Trophoblast cell (in vitro differentiated cells and primary cell): ENCODE measurements around the gene CD180.

Experiments
- DNase-seq, 2 donors: peaks; one replicate each; pipeline ENCODE4 v3.0.0-alpha.2; 2016
- H2AFZ ChIP-seq: 2 replicates; pipeline ENCODE4 v1.6.1; 2013; ENCODE audit warnings: low read length, moderate library complexity, mild to moderate bottlenecking; ENCODE audit not compliant: insufficient read depth, poor library complexity
- H2AK5ac ChIP-seq: 2 replicates; pipeline ENCODE4 v1.6.1; 2013; ENCODE audit warnings: mild to moderate bottlenecking, low read length
- H2BK120ac ChIP-seq: 2 replicates; pipeline ENCODE4 v1.6.1; 2013; ENCODE audit warnings: low read length, mild to moderate bottlenecking, moderate library complexity; ENCODE audit not compliant: insufficient read depth, poor library complexity
- H2BK12ac ChIP-seq: 2 replicates; pipeline ENCODE4 v1.6.1; 2013; ENCODE audit warnings: mild to moderate bottlenecking, low read length, moderate library complexity
- H2BK5ac ChIP-seq: 2 replicates; pipeline ENCODE4 v1.6.1; 2013; ENCODE audit warnings: low read length, low read depth, moderate library complexity, mild to moderate bottlenecking; ENCODE audit not compliant: poor library complexity
- H3K14ac ChIP-seq: 2 replicates; pipeline ENCODE4 v1.6.1; 2013; ENCODE audit warnings: mild to moderate bottlenecking, low read length
- H3K18ac ChIP-seq: 2 replicates; pipeline ENCODE4 v1.6.1; 2013; ENCODE audit warnings: mild to moderate bottlenecking, low read length
- H3K23ac ChIP-seq: 2 replicates; pipeline ENCODE4 v1.6.1; 2013; ENCODE audit warnings: low read length
- H3K27ac ChIP-seq: 2 replicates; pipeline ENCODE4 v1.5.1; 2013; ENCODE audit warnings: low read depth, mild to moderate bottlenecking, inconsistent platforms, low read length, moderate library complexity
- H3K27me3 ChIP-seq: 2 replicates; pipeline ENCODE4 v1.6.1; 2013; ENCODE audit warnings: inconsistent platforms, mild to moderate bottlenecking, low read length, moderate library complexity; ENCODE audit not compliant: insufficient read depth
- H3K36me3 ChIP-seq, 2 experiments: 1 replicate in 1 of 2; 2 replicates in 1 of 2; pipeline ENCODE4 v1.6.1; 2013; ENCODE audit warnings: low read length in 2 of 2, mild to moderate bottlenecking in 2 of 2, moderate library complexity in 1 of 2; ENCODE audit not compliant: insufficient read depth in 2 of 2, control insufficient read depth in 1 of 2
- H3K4ac ChIP-seq: 2 replicates; pipeline ENCODE4 v1.6.1; 2013; ENCODE audit warnings: low read depth, mild to moderate bottlenecking, low read length, moderate library complexity
- H3K4me1 ChIP-seq, 2 experiments: 1 replicate in 1 of 2; 2 replicates in 1 of 2; pipeline ENCODE4 v1.6.1; 2013; ENCODE audit warnings: low read length in 2 of 2, mild to moderate bottlenecking in 2 of 2, moderate library complexity in 1 of 2; ENCODE audit not compliant: insufficient read depth in 2 of 2, control insufficient read depth in 1 of 2
- H3K4me2 ChIP-seq: 2 replicates; pipeline ENCODE4 v1.6.1; 2013; ENCODE audit warnings: inconsistent platforms, mild to moderate bottlenecking, low read length, moderate library complexity
- H3K4me3 ChIP-seq: 2 replicates; pipeline ENCODE4 v1.5.1; 2013; ENCODE audit warnings: mild to moderate bottlenecking, low read depth, low read length, inconsistent platforms
- H3K79me1 ChIP-seq: one replicate; pipeline ENCODE4 v1.6.1; 2013; ENCODE audit warnings: low read length
- H3K79me2 ChIP-seq: 2 replicates; pipeline ENCODE4 v1.6.1; 2013; ENCODE audit warnings: low read length, mild to moderate bottlenecking; ENCODE audit not compliant: control insufficient read depth, insufficient read depth, poor library complexity
- H3K9ac ChIP-seq: 2 replicates; pipeline ENCODE4 v1.6.1; 2013; ENCODE audit warnings: mild to moderate bottlenecking, low read length
- H3K9me3 ChIP-seq: 2 replicates; pipeline ENCODE4 v1.6.1; 2013; ENCODE audit warnings: low read depth, mild to moderate bottlenecking, control low read depth, inconsistent platforms, low read length; ENCODE audit not compliant: insufficient read depth
- H4K12ac ChIP-seq: 2 replicates; pipeline ENCODE4 v1.6.1; 2013; ENCODE audit warnings: low read depth, mild to moderate bottlenecking, low read length, moderate library complexity
- H4K8ac ChIP-seq: 2 replicates; pipeline ENCODE4 v1.6.1; 2013; ENCODE audit warnings: low read depth, mild to moderate bottlenecking, low read length, moderate library complexity
- H4K91ac ChIP-seq: one replicate; pipeline ENCODE4 v1.6.1; 2013; ENCODE audit warnings: low read depth, mild to moderate bottlenecking, low read length, moderate library complexity
- WGBS: extraction: QIAGEN DNeasy Blood & Tissue Kit; methylation state at CpG from one replicate; pipeline ENCODE4 v1.1.7; 2013; ENCODE audit warnings: missing lambda C conversion rate; ENCODE audit not compliant: insufficient read length, insufficient coverage; ENCODE audit errors: extremely low coverage; 5-methylcytosine and 5-hydroxymethylcytosine counted together

CD180 gene

DNA sequence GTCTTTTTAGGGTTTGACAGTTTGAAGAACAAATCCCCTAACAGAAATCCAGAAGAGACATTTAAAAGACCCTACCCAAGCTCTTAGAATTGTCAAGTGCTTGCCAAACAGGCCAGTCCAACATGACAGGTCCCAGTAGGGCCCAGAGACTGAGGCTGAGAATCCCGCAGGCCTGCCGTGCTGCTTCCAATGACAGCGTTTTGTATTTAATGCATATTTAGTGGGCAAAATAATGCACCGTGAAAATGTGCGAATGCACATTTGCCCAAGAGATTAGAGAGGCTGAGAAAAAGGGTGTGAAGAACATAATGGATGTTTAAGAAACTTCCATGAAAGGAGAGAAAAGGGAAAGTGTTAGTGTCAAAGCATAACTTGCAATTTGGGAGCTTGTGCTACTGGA is 57.6 kb downstream of the CD180 start:
- H3K4me2 ChIP-seq = no peak overlapping the region
- no peak overlapping the region for H3K18ac ChIP-seq
- no peak overlapping the region for H3K4me3 ChIP-seq
- no peak overlapping the region for H2AFZ ChIP-seq
- no peak overlapping the region for H4K12ac ChIP-seq
- H3K9ac ChIP-seq = no peak overlapping the region
- H3K27ac ChIP-seq = no peak overlapping the region
- H3K27me3 ChIP-seq = no peaks in the 10 kb centered on the region
- WGBS = no CpG with 5 or more reads among the region's 5 CpGs
- no peak overlapping the region for H4K8ac ChIP-seq
- H3K9me3 ChIP-seq = no peaks in the 10 kb centered on the region
- no peak overlapping the region for H2BK5ac ChIP-seq
- no peaks in the 10 kb centered on the region for H3K79me2 ChIP-seq
- no peaks in the 10 kb centered on the region for H3K4me1 ChIP-seq
- no peaks in the 10 kb centered on the region for H3K79me1 ChIP-seq
- H4K91ac ChIP-seq = no peak overlapping the region
- DNase-seq = no peak
- no peak overlapping the region for H3K23ac ChIP-seq
- H2BK12ac ChIP-seq = no peak overlapping the region
- no peak overlapping the region for H3K14ac ChIP-seq
- no peak overlapping the region for H2BK120ac ChIP-seq
- no peak overlapping the region for H3K4ac ChIP-seq
- H3K36me3 ChIP-seq = peaks cover 0 to 10% of the 10 kb centered on the region in 2 experiments
- no peak overlapping the region for H2AK5ac ChIP-seq

DNA sequence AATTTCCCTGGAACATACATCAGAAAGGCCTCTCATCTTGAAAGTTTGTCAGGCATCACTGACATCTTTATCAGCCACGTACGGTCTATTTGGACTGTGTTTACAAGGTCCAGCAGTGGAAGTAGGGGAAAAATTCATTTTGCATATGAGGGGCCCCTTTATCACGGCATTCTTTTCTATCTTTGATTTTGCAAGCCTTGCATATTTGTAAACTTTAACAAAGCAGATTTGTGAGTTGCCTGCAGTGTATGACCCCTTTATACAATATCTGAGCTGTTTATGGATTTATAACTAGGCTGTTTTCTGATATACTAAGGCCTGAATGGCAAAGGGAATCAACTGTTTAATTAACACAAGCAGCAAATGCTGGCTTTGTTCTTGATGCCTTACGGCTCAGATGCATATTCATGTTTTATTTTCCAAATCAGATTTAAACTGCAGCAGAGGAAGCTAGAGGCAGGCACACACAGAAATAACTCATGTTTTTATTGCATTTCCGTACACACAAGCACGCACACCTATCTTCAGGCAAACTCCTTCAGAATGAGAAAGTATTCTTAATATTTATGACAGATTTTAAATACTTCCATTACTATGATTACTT is 61.1 kb downstream of the CD180 start:
- Histone ChIP-seq H3K4ac (no peak overlapping the region), H3K27me3 (no peaks in the 10 kb centered on the region), H3K23ac (no peak overlapping the region), H3K4me3 (no peak overlapping the region), H3K18ac (no peak overlapping the region), H3K79me1 (no peaks in the 10 kb centered on the region), H2AK5ac (no peak overlapping the region), H3K4me1 (no peaks in the 10 kb centered on the region), H4K8ac (no peak overlapping the region), H3K36me3 (peaks cover 0 to 7% of the 10 kb centered on the region in 2 experiments), H2BK12ac (no peak overlapping the region), H3K79me2 (no peaks in the 10 kb centered on the region), H3K27ac (no peak overlapping the region), H2BK120ac (no peak overlapping the region), H3K9me3 (no peaks in the 10 kb centered on the region), H3K9ac (no peak overlapping the region), H3K14ac (no peak overlapping the region), H4K91ac (no peak overlapping the region), H4K12ac (no peak overlapping the region), H2AFZ (no peak overlapping the region), H3K4me2 (no peak overlapping the region), H2BK5ac (no peak overlapping the region)
- WGBS = no CpG with 5 or more reads among the region's 6 CpGs
- no peak for DNase-seq

DNA sequence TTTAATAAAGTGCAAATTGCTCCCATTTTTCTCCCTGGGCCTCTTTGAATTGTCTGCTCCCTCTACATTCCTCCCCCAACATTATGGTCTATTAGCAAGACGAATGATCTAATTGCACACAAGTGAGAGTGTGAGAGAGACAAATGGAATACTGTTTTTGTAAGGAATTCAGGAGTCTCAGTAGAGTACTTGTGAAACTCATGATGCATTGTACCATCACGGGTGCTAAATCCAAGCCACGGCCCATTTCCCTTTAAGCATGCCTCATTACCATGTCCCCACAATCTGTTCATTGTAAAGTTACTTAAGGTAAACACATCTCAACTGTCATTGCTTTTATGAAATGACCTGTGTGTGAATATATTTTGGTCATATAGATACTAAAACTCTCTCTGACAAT is 62.8 kb downstream of the CD180 start:
- no peak overlapping the region for H2AK5ac ChIP-seq
- H3K27ac ChIP-seq = no peak overlapping the region
- no peak overlapping the region for H2BK12ac ChIP-seq
- no peak overlapping the region for H2BK120ac ChIP-seq
- no peak overlapping the region for H3K14ac ChIP-seq
- H4K12ac ChIP-seq = no peak overlapping the region
- no peak overlapping the region for H3K4me3 ChIP-seq
- no peak for DNase-seq
- H3K36me3 ChIP-seq = peaks cover 0 to 3% of the 10 kb centered on the region in 2 experiments
- H3K9ac ChIP-seq = no peak overlapping the region
- H3K18ac ChIP-seq = no peak overlapping the region
- H3K4me1 ChIP-seq = no peaks in the 10 kb centered on the region
- no peak overlapping the region for H4K91ac ChIP-seq
- no peaks in the 10 kb centered on the region for H3K9me3 ChIP-seq
- H2AFZ ChIP-seq = no peak overlapping the region
- H3K79me1 ChIP-seq = no peaks in the 10 kb centered on the region
- no peak overlapping the region for H4K8ac ChIP-seq
- no peak overlapping the region for H3K23ac ChIP-seq
- H3K79me2 ChIP-seq = no peaks in the 10 kb centered on the region
- no peaks in the 10 kb centered on the region for H3K27me3 ChIP-seq
- no peak overlapping the region for H3K4ac ChIP-seq
- no peak overlapping the region for H2BK5ac ChIP-seq
- H3K4me2 ChIP-seq = no peak overlapping the region
- no CpG with 5 or more reads among the region's 3 CpGs for WGBS

DNA sequence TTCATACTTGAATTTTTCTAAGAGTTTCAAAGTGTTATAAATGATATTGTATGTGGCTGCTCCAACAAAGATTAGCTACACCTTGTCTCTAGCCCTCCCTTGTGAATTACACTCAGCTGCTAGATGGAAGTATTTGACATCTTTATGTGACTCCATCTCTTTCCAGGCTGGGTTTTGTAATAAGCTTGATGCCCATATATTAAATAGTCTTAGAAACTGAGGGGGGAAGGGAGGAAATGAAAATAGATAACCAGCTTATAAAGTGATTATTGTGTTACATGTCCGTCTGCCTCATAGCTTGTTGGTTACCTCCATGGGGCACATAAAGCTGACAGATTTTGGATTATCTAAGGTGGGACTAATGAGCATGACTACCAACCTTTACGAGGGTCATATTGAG is 63.4 kb downstream of the CD180 start:
- no peak for DNase-seq
- H2AK5ac ChIP-seq = no peak overlapping the region
- peaks cover 0 to 3% of the 10 kb centered on the region in 2 experiments for H3K36me3 ChIP-seq
- no peaks in the 10 kb centered on the region for H3K79me2 ChIP-seq
- no peak overlapping the region for H3K27ac ChIP-seq
- no peak overlapping the region for H3K14ac ChIP-seq
- H3K18ac ChIP-seq = no peak overlapping the region
- H3K27me3 ChIP-seq = no peaks in the 10 kb centered on the region
- no peak overlapping the region for H2BK12ac ChIP-seq
- H3K9ac ChIP-seq = no peak overlapping the region
- H4K12ac ChIP-seq = no peak overlapping the region
- no peaks in the 10 kb centered on the region for H3K4me1 ChIP-seq
- no peak overlapping the region for H2BK5ac ChIP-seq
- H2BK120ac ChIP-seq = no peak overlapping the region
- H4K91ac ChIP-seq = no peak overlapping the region
- no peak overlapping the region for H2AFZ ChIP-seq
- H3K79me1 ChIP-seq = no peaks in the 10 kb centered on the region
- H3K4ac ChIP-seq = no peak overlapping the region
- WGBS = no CpG with 5 or more reads among the region's 2 CpGs
- H3K23ac ChIP-seq = no peak overlapping the region
- H3K9me3 ChIP-seq = no peaks in the 10 kb centered on the region
- no peak overlapping the region for H3K4me3 ChIP-seq
- H3K4me2 ChIP-seq = no peak overlapping the region
- no peak overlapping the region for H4K8ac ChIP-seq
